ENCODE results near the gene OR2A12.

- TF ChIP-seq, protein P1, sequence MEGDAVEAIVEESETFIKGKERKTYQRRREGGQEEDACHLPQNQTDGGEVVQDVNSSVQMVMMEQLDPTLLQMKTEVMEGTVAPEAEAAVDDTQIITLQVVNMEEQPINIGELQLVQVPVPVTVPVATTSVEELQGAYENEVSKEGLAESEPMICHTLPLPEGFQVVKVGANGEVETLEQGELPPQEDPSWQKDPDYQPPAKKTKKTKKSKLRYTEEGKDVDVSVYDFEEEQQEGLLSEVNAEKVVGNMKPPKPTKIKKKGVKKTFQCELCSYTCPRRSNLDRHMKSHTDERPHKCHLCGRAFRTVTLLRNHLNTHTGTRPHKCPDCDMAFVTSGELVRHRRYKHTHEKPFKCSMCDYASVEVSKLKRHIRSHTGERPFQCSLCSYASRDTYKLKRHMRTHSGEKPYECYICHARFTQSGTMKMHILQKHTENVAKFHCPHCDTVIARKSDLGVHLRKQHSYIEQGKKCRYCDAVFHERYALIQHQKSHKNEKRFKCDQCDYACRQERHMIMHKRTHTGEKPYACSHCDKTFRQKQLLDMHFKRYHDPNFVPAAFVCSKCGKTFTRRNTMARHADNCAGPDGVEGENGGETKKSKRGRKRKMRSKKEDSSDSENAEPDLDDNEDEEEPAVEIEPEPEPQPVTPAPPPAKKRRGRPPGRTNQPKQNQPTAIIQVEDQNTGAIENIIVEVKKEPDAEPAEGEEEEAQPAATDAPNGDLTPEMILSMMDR (IDR thresholded peaks at IDR 0.05) = no peak
- TF ChIP-seq POLR2A (IDR thresholded peaks at IDR 0.05) = no peak
Observed at GRCh38 chr7:144074374-144074773, 11.7 kb upstream of the OR2A12 start.

All from adrenal gland (tissue), 5 donors.